Measurements from ENCODE around the gene PLD5.
"Not testable (repeated sequence)": the region's sequence is repeated elsewhere in the genome, so short reads cannot be mapped to it uniquely, and the experiment has no call there.

Gene PLD5

GRCh38 chr1:242086093-242086492 lies 438.4 kb downstream of the PLD5 start:
- FAIRE-seq (no peak), DNase-seq (ENCODE audit: insufficient read length) (no peak)
- TF ChIP-seq POLR2AphosphoS5 (IDR thresholded peaks at IDR 0.05; ENCODE audit: low read depth, low read length), result no peak
- no peak for TF ChIP-seq POLR2A (IDR thresholded peaks at IDR 0.05; ENCODE audit: low read depth, low read length)
- TF ChIP-seq TAF1 (IDR thresholded peaks at IDR 0.05; ENCODE audit: borderline replicate concordance, low read depth, low read length), result no peak

GRCh38 chr1:242083742-242084141 lies 440.8 kb downstream of the PLD5 start:
- no peak for TF ChIP-seq POLR2AphosphoS5 (IDR thresholded peaks at IDR 0.05; ENCODE audit: low read depth, low read length)
- no peak for TF ChIP-seq TAF1 (IDR thresholded peaks at IDR 0.05; ENCODE audit: borderline replicate concordance, low read depth, low read length)
- TF ChIP-seq POLR2A (IDR thresholded peaks at IDR 0.05; ENCODE audit: low read depth, low read length), result no peak
- FAIRE-seq (no peak), DNase-seq (ENCODE audit: insufficient read length) (no peak)

- no peak for FAIRE-seq
Observed at GRCh38 chr1:242081446-242081845, 443.1 kb downstream of the PLD5 start.

GRCh38 chr1:242065813-242066212 lies 458.7 kb downstream of the PLD5 start:
- TF ChIP-seq POLR2AphosphoS5 (IDR thresholded peaks at IDR 0.05; ENCODE audit: low read depth, low read length) (no peak), TAF1 (IDR thresholded peaks at IDR 0.05; ENCODE audit: borderline replicate concordance, low read depth, low read length) (no peak), POLR2A (IDR thresholded peaks at IDR 0.05; ENCODE audit: low read depth, low read length) (no peak)
- DNase-seq (ENCODE audit: insufficient read length) (no peak), FAIRE-seq (no peak)

More at GRCh38 chr1:242081446-242081845, 443.1 kb downstream of the PLD5 start:
- DNase-seq (ENCODE audit: insufficient read length), result no peak
- no peak for TF ChIP-seq TAF1 (IDR thresholded peaks at IDR 0.05; ENCODE audit: borderline replicate concordance, low read depth, low read length)
- no peak for TF ChIP-seq POLR2A (IDR thresholded peaks at IDR 0.05; ENCODE audit: low read depth, low read length)
- TF ChIP-seq POLR2AphosphoS5 (IDR thresholded peaks at IDR 0.05; ENCODE audit: low read depth, low read length), result no peak

- DNase-seq (ENCODE audit: insufficient read length), result no peak
- TF ChIP-seq TAF1 (IDR thresholded peaks at IDR 0.05; ENCODE audit: borderline replicate concordance, low read depth, low read length), result no peak
- TF ChIP-seq POLR2A (IDR thresholded peaks at IDR 0.05; ENCODE audit: low read depth, low read length), result no peak
- TF ChIP-seq POLR2AphosphoS5 (IDR thresholded peaks at IDR 0.05; ENCODE audit: low read depth, low read length), result no peak
- no peak for FAIRE-seq
Observed at GRCh38 chr1:242062271-242062670, 462.2 kb downstream of the PLD5 start.

- no peak for TF ChIP-seq POLR2A (IDR thresholded peaks at IDR 0.05; ENCODE audit: low read depth, low read length)
- no peak for DNase-seq (ENCODE audit: insufficient read length)
- no peak for FAIRE-seq
Observed at GRCh38 chr1:242059976-242060375, 464.5 kb downstream of the PLD5 start.

- not testable (repeated sequence) for DNase-seq (ENCODE audit: insufficient read length); FAIRE-seq
Observed at GRCh38 chr1:242058582-242058981, 465.9 kb downstream of the PLD5 start.

- not testable (repeated sequence) for DNase-seq (ENCODE audit: insufficient read length); FAIRE-seq
Observed at GRCh38 chr1:242058181-242058580, 466.3 kb downstream of the PLD5 start.

- FAIRE-seq (no peak), DNase-seq (ENCODE audit: insufficient read length) (no peak)
- TF ChIP-seq TAF1 (IDR thresholded peaks at IDR 0.05; ENCODE audit: borderline replicate concordance, low read depth, low read length) (no peak), POLR2A (IDR thresholded peaks at IDR 0.05; ENCODE audit: low read depth, low read length) (no peak), POLR2AphosphoS5 (IDR thresholded peaks at IDR 0.05; ENCODE audit: low read depth, low read length) (no peak)
Observed at GRCh38 chr1:242057745-242058115, 466.8 kb downstream of the PLD5 start.

- FAIRE-seq, result no peak
- no peak for TF ChIP-seq POLR2AphosphoS5 (IDR thresholded peaks at IDR 0.05; ENCODE audit: low read depth, low read length)
- no peak for TF ChIP-seq POLR2A (IDR thresholded peaks at IDR 0.05; ENCODE audit: low read depth, low read length)
- no peak for DNase-seq (ENCODE audit: insufficient read length)
Observed at GRCh38 chr1:242056988-242057744, 467.3 kb downstream of the PLD5 start.

GRCh38 chr1:242055749-242056320 lies 468.7 kb downstream of the PLD5 start:
- TF ChIP-seq TAF1 (IDR thresholded peaks at IDR 0.05; ENCODE audit: borderline replicate concordance, low read depth, low read length) (no peak), POLR2AphosphoS5 (IDR thresholded peaks at IDR 0.05; ENCODE audit: low read depth, low read length) (no peak)
- no peak for FAIRE-seq
- DNase-seq (ENCODE audit: insufficient read length), result no peak

- DNase-seq (ENCODE audit: insufficient read length) (no peak), FAIRE-seq (no peak)
- TF ChIP-seq TAF1 (IDR thresholded peaks at IDR 0.05; ENCODE audit: borderline replicate concordance, low read depth, low read length), result no peak
- no peak for TF ChIP-seq POLR2AphosphoS5 (IDR thresholded peaks at IDR 0.05; ENCODE audit: low read depth, low read length)
- TF ChIP-seq POLR2A (IDR thresholded peaks at IDR 0.05; ENCODE audit: low read depth, low read length), result no peak
Observed at GRCh38 chr1:242043165-242043564, 481.3 kb downstream of the PLD5 start.

GRCh38 chr1:242034392-242034791 lies 490.1 kb downstream of the PLD5 start:
- FAIRE-seq (no peak), DNase-seq (ENCODE audit: insufficient read length) (no peak)
- TF ChIP-seq TAF1 (IDR thresholded peaks at IDR 0.05; ENCODE audit: borderline replicate concordance, low read depth, low read length), result no peak
- no peak for TF ChIP-seq POLR2AphosphoS5 (IDR thresholded peaks at IDR 0.05; ENCODE audit: low read depth, low read length)
- TF ChIP-seq POLR2A (IDR thresholded peaks at IDR 0.05; ENCODE audit: low read depth, low read length), result no peak
